H1 (cell line): ENCODE measurements around the gene RAB11A. TPM values are rescaled to one million over a fixed set of nuclear protein-coding genes. Genes with fewer than 3 reads are reported as not detected.

Source experiments
- CTCF ChIA-PET: fragments of 300-600 bp; sonication (Branson Sonifier 250); formaldehyde crosslinking; loops from one replicate; lab custom pipeline; 2021; ENCODE audit not compliant: partially characterized antibody; lab: Charles Lee
- POLR2A ChIA-PET: fragments of 300-600 bp; sonication (Branson Sonifier 250); formaldehyde crosslinking; loops from one replicate; lab custom pipeline; 2021; ENCODE audit warnings: inconsistent platforms; ENCODE audit not compliant: partially characterized antibody; lab: Charles Lee
- DNase-seq, 2 experiments: peaks; one replicate each; pipeline versions ENCODE4 v3.0.0 to v3.0.0-alpha.2; 2010 to 2022; ENCODE audit warnings: low spot score in 2 of 2, low read depth in 1 of 2, mixed read lengths in 1 of 2
- FAIRE-seq: peaks from 2 replicates; lab custom pipeline; 2011; peaks lifted over from hg19 to GRCh38; lab: Jason Lieb, UNC
- H2AFZ ChIP-seq: 2 replicates; pipeline ENCODE4 v1.8.1; 2012; ENCODE audit warnings: low read length, inconsistent platforms
- H2AK5ac ChIP-seq: 2 replicates; pipeline ENCODE4 v1.6.1; 2013; ENCODE audit warnings: low read depth, low read length
- H2BK120ac ChIP-seq: replicated peaks from 2 replicates; pipeline ENCODE3; 2013; ENCODE audit warnings: low read depth, low read length, inconsistent platforms
- H2BK12ac ChIP-seq: 2 replicates; pipeline ENCODE4 v1.6.1; 2013; ENCODE audit warnings: low read depth, low read length
- H2BK15ac ChIP-seq: 2 replicates; pipeline ENCODE4 v1.6.1; 2013; ENCODE audit warnings: low read length
- H2BK20ac ChIP-seq: 2 replicates; pipeline ENCODE4 v1.6.1; 2013; ENCODE audit warnings: low read length
- H2BK5ac ChIP-seq: 2 replicates; pipeline ENCODE4 v1.6.1; 2013; ENCODE audit warnings: low read depth, low read length
- H3K14ac ChIP-seq: 2 replicates; pipeline ENCODE4 v1.6.1; 2013; ENCODE audit warnings: inconsistent platforms; ENCODE audit not compliant: insufficient read length
- H3K18ac ChIP-seq: 2 replicates; pipeline ENCODE4 v1.6.1; 2013; ENCODE audit warnings: low read length; ENCODE audit errors: extremely low read depth
- H3K23ac ChIP-seq: 2 replicates; pipeline ENCODE4 v1.6.1; 2013; ENCODE audit warnings: inconsistent platforms; ENCODE audit not compliant: insufficient read length
- H3K23me2 ChIP-seq: 2 replicates; pipeline ENCODE4 v1.6.1; 2013; ENCODE audit warnings: low read depth, low read length
- H3K27ac ChIP-seq: 2 replicates; pipeline ENCODE4 v1.6.1; 2011; ENCODE audit warnings: low read depth, low read length, inconsistent platforms
- H3K27me3 ChIP-seq, 4 experiments: replicated peaks in 1 of 4; 1 replicate in 1 of 4; 2 replicates in 3 of 4; pipeline versions ENCODE4 v1.6.1 to v1.8.1; 2011 to 2013; ENCODE audit warnings: low read length in 3 of 4, mild to moderate bottlenecking in 3 of 4, inconsistent platforms in 2 of 4, mixed read lengths in 2 of 4, moderate library complexity in 1 of 4; ENCODE audit not compliant: control insufficient read depth in 3 of 4, insufficient read depth in 3 of 4; ENCODE audit errors: extremely low read depth in 1 of 4
- H3K36me3 ChIP-seq, 4 experiments: 2 replicates each; pipeline versions ENCODE4 v1.6.1 to v1.8.1; 2011 to 2013; ENCODE audit warnings: mild to moderate bottlenecking in 4 of 4, low read length in 3 of 4, moderate library complexity in 2 of 4, control low read depth in 1 of 4, inconsistent platforms in 1 of 4; ENCODE audit not compliant: insufficient read depth in 4 of 4, control insufficient read depth in 2 of 4
- H3K4ac ChIP-seq: replicated peaks from 2 replicates; pipeline ENCODE3; 2013; ENCODE audit warnings: low read length, low read depth, mixed read lengths, inconsistent platforms; ENCODE audit not compliant: insufficient read length
- H3K4me1 ChIP-seq, 4 experiments: replicated peaks in 1 of 4; 1 replicate in 1 of 4; 2 replicates in 3 of 4; pipeline versions ENCODE4 v1.6.1 to v1.8.1; 2011 to 2013; ENCODE audit warnings: low read length in 3 of 4, inconsistent platforms in 2 of 4, mixed read lengths in 1 of 4; ENCODE audit not compliant: insufficient read depth in 4 of 4, control insufficient read depth in 3 of 4
- H3K4me2 ChIP-seq, 2 experiments: 2 replicates each; pipeline versions ENCODE4 v1.6.1 to v1.8.1; 2011 to 2013; ENCODE audit warnings: low read depth in 2 of 2, low read length in 2 of 2, control low read depth in 1 of 2, inconsistent platforms in 1 of 2, mild to moderate bottlenecking in 1 of 2; ENCODE audit not compliant: insufficient read depth in 1 of 2
- H3K4me3 ChIP-seq, 4 experiments: fragments of 200-600, 300-600 bp in 1 of 4; sonication (generic), shearing (Covaris generic), sonication (Bioruptor Twin) in 1 of 4; 2 replicates each; pipeline versions ENCODE4 v1.5.1 to v1.8.1; 2011 to 2016; ENCODE audit warnings: low read length in 4 of 4, low read depth in 3 of 4, control low read depth in 2 of 4, inconsistent platforms in 2 of 4, mild to moderate bottlenecking in 2 of 4, mixed read lengths in 1 of 4, moderate library complexity in 1 of 4; ENCODE audit not compliant: insufficient read depth in 2 of 4; ENCODE audit errors: extremely low read depth in 1 of 4
- H3K56ac ChIP-seq: replicated peaks from 2 replicates; pipeline ENCODE3; 2013; ENCODE audit warnings: low read depth, mild to moderate bottlenecking, mixed read lengths, low read length, inconsistent platforms; ENCODE audit not compliant: insufficient read length
- H3K79me1 ChIP-seq: 2 replicates; pipeline ENCODE4 v1.6.1; 2013; ENCODE audit warnings: low read depth, low read length, control low read depth
- H3K79me2 ChIP-seq, 2 experiments: 2 replicates each; pipeline versions ENCODE4 v1.6.1 to v1.8.1; 2012 to 2013; ENCODE audit warnings: low read length in 2 of 2, mild to moderate bottlenecking in 2 of 2, inconsistent platforms in 1 of 2; ENCODE audit not compliant: insufficient read depth in 2 of 2, control insufficient read depth in 1 of 2
- H3K9ac ChIP-seq, 4 experiments: replicated peaks in 1 of 4; 1 replicate in 1 of 4; 2 replicates in 3 of 4; pipeline versions ENCODE4 v1.6.1 to v1.8.1; 2011 to 2013; ENCODE audit warnings: low read depth in 3 of 4, low read length in 3 of 4, control low read depth in 2 of 4, mild to moderate bottlenecking in 2 of 4, moderate library complexity in 2 of 4, inconsistent platforms in 1 of 4; ENCODE audit errors: extremely low read depth in 1 of 4
- H3K9me3 ChIP-seq, 2 experiments: 2 replicates each; pipeline versions ENCODE4 v1.6.1 to v1.8.1; 2012 to 2013; ENCODE audit warnings: mild to moderate bottlenecking in 2 of 2, moderate library complexity in 2 of 2, control low read depth in 1 of 2, inconsistent platforms in 1 of 2, low read depth in 1 of 2, low read length in 1 of 2, mixed read lengths in 1 of 2; ENCODE audit not compliant: insufficient read depth in 2 of 2
- H4K20me1 ChIP-seq, 2 experiments: replicated peaks in 1 of 2; 2 replicates each; pipeline versions ENCODE3 to v1.8.1; 2011 to 2013; ENCODE audit warnings: inconsistent platforms in 2 of 2, low read length in 2 of 2, mild to moderate bottlenecking in 1 of 2; ENCODE audit not compliant: insufficient read depth in 2 of 2, control insufficient read depth in 1 of 2
- H4K5ac ChIP-seq: 2 replicates; pipeline ENCODE4 v1.6.1; 2013; ENCODE audit warnings: low read length, low read depth, mixed read lengths, inconsistent platforms; ENCODE audit not compliant: insufficient read length
- H4K8ac ChIP-seq: 2 replicates; pipeline ENCODE4 v1.8.0; 2013; ENCODE audit warnings: mild to moderate bottlenecking, moderate library complexity, low read length, inconsistent platforms; ENCODE audit not compliant: insufficient read depth; ENCODE audit errors: extremely low read depth
- H4K91ac ChIP-seq: replicated peaks from 2 replicates; pipeline ENCODE3; 2013; ENCODE audit warnings: low read length, mixed read lengths, inconsistent platforms; ENCODE audit not compliant: insufficient read length
- CTBP2 ChIP-seq: IDR thresholded peaks from 2 replicates; pipeline ENCODE4 v1.7.0; 2011; ENCODE audit warnings: borderline replicate concordance, mild to moderate bottlenecking, moderate library complexity, mixed read lengths, low read length; ENCODE audit not compliant: insufficient read depth, insufficient read length
- EP300 ChIP-seq, 2 experiments: IDR thresholded peaks; 1 replicate in 1 of 2; 2 replicates in 1 of 2; pipeline ENCODE4 v1.6.1; 2011 to 2012; ENCODE audit warnings: low read depth in 2 of 2, low read length in 2 of 2, mild to moderate bottlenecking in 2 of 2, borderline replicate concordance in 1 of 2, inconsistent platforms in 1 of 2, moderate library complexity in 1 of 2
- KDM1A ChIP-seq: fragments of 200-600, 300-600 bp; sonication (generic); IDR thresholded peaks from 2 replicates; pipeline ENCODE4 v1.7.1; 2016; ENCODE audit warnings: mild to moderate bottlenecking, low read length, borderline replicate concordance
- KDM4A ChIP-seq: IDR thresholded peaks from one replicate; pipeline ENCODE4 v1.7.1; 2012; ENCODE audit warnings: low read depth, mild to moderate bottlenecking, moderate library complexity, low read length, inconsistent platforms; ENCODE audit not compliant: severe bottlenecking
- RFX5 ChIP-seq: IDR thresholded peaks from 2 replicates; pipeline ENCODE4 v1.6.1; 2011; ENCODE audit warnings: low read depth, low read length, improper control_type of control experiment, borderline replicate concordance
- RXRA ChIP-seq: IDR thresholded peaks from 2 replicates; pipeline ENCODE4 v1.6.1; 2011; ENCODE audit warnings: low read depth, mild to moderate bottlenecking, low read length, moderate library complexity; ENCODE audit not compliant: insufficient read depth
- SP1 ChIP-seq: IDR thresholded peaks from 2 replicates; pipeline ENCODE4 v1.6.1; 2011; ENCODE audit warnings: low read depth, low read length
- TAF1 ChIP-seq: IDR thresholded peaks from 2 replicates; pipeline ENCODE4 v1.6.1; 2011; ENCODE audit warnings: mild to moderate bottlenecking, low read depth, low read length
- ZNF274 ChIP-seq: IDR thresholded peaks from 2 replicates; pipeline ENCODE4 v1.7.0; 2012; ENCODE audit warnings: low read length, borderline replicate concordance; ENCODE audit errors: extremely low read depth
- WGBS, 2 experiments: shearing (Covaris generic) in 1 of 2; methylation state at CpG; one replicate each; pipeline versions ENCODE4 v1.1.6 to v1.1.7; 2013 to 2015; ENCODE audit warnings: low lambda C conversion rate in 2 of 2, mixed read lengths in 2 of 2, inconsistent platforms in 1 of 2, low coverage in 1 of 2, missing lambda C conversion rate in 1 of 2; ENCODE audit not compliant: insufficient replicate concordance in 2 of 2, insufficient coverage in 1 of 2, insufficient read length in 1 of 2; ENCODE audit errors: extremely low coverage in 1 of 2, missing lambda C conversion rate in 1 of 2; 5-methylcytosine and 5-hydroxymethylcytosine counted together
- polyA plus RNA-seq, 7 experiments: library from polyadenylated mRNA; depleted of rRNA in 3 of 7; stranded (reverse) in 5 of 7; unstranded in 2 of 7; fragments of >200 nt in 5 of 7; fragments of 200-250 nt in 2 of 7; gene quantifications; 1 replicate in 5 of 7; 2 replicates in 1 of 7; 4 replicates in 1 of 7; pipeline versions ENCODE4 v1.2.1 to v1.2.3, GENCODE V29; 2011 to 2013; ENCODE audit warnings: missing spikeins in 2 of 7, mixed read lengths in 2 of 7
- total RNA-seq: library from RNA; stranded (reverse); fragmentation: NEBNext Ultra II Directional; extraction: Animal tissue kit (Norgen Biotek cat#: 25700); gene quantifications from 2 replicates; pipeline ENCODE4 v1.2.1, GENCODE V29; 2021

The RAB11A gene
- total and polyA plus RNA-seq, 2 of the 8 experiments (the other 6 are each of a cell fraction or from before 2014, with no cell fraction given), result 211 to 254 TPM

DNA sequence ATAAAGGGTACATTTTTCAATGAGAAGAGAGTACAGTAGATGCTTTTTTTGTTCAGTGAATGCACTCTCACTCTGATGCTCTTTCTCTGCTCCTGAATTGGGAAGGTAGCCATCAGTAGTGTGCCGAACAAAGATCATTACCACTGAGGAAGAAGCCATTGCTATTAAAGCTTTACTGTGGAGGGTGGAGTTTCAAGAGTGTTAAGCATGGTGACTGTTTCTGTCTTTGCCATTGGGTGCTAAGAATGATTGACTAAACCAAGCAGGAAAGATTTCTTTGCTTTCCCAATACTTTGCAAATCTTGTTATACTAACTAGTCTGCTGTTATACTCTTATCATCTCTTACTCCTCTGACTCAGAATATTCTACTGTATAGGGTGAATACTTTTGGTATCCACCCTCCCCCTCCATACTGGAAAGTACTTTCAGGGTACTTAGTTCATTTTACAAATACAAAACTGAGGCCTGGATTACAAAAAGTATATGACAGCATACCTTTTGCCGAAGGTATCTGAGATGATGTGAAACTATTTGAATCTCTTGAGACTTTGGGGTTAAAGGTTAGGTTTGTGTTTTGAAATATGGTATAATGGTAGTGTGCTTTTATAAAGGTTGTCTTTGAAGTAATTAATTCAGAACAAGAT is 1.7 kb downstream of the RAB11A start:
- Histone ChIP-seq H2BK12ac (no peak overlapping the region), H2AK5ac (no peak overlapping the region), H3K9ac (peak overlapping the region in 2 of 4 experiments; percentile 73 to 94; a peak in 4 of 7 replicates)
- TF ChIP-seq KDM1A (no peak), ZNF274 (no peak), KDM4A (no peak), CTBP2 (no peak), EP300 (IDR thresholded peaks at IDR 0.05; ENCODE audit: borderline replicate concordance in 1 of 2, low read depth in 2 of 2, low read length in 2 of 2) (no peak), RFX5 (no peak), TAF1 (no peak), SP1 (no peak), RXRA (no peak)
- TF ChIP-seq, all 59 proteins: peak for 0
- Histone ChIP-seq H2BK20ac (no peak overlapping the region), H3K4me1 (peaks cover 0 to 2% (median 0%) of the 10 kb centered on the region in 4 experiments; a peak in 2 of 7 replicates), H3K4me2 (peak overlapping the region; percentile 87 to 89), H3K79me1 (peaks cover 2% of the 10 kb centered on the region; the same call in 1 of the 2 replicates), H3K23me2 (peaks cover 6% of the 10 kb centered on the region; the same call in 1 of the 2 replicates), H3K36me3 (peaks cover 0 to 3% (median 0%) of the 10 kb centered on the region in 4 experiments; a peak in 2 of 8 replicates), H2BK5ac (no peak overlapping the region), H3K27ac (no peak overlapping the region), H4K91ac (no peak overlapping the region), H4K8ac (no peak overlapping the region), H3K18ac (no peak overlapping the region), H2BK120ac (no peak overlapping the region), H3K9me3 (no peaks in the 10 kb centered on the region), H3K56ac (no peak overlapping the region), H3K79me2 (peaks cover 7 to 62% of the 10 kb centered on the region in 2 experiments), H2AFZ (no peak overlapping the region), H3K4me3 (peak overlapping the region; percentile 85 to 99 (median 92)), H3K14ac (no peak overlapping the region), H4K5ac (no peak overlapping the region), H3K27me3 (no peaks in the 10 kb centered on the region), H4K20me1 (peaks cover 5 to 6% of the 10 kb centered on the region in 2 experiments), H2BK15ac (no peak overlapping the region), H3K4ac (no peak overlapping the region), H3K23ac (no peak overlapping the region)
- no peak for DNase-seq
- POLR2A ChIA-PET, result interaction anchor here (1.0 to 2.6 kb wide), 2 partner anchors 111 to 260 kb away, joined by 3 to 19 read pairs; partner anchors contain the start of gene INTS14
- 65% methylated on average over 2 of the region's 2 CpGs; no CpG with 5 or more reads in 1 of the 2 experiments for WGBS, 2 experiments
- no peak for FAIRE-seq
- CTCF ChIA-PET, result interaction anchor here (1.0 to 1.7 kb wide), 3 partner anchors 52 to 260 kb away, joined by 3 to 7 read pairs (median 4); partner anchors contain the start of gene INTS14
